GM04503 (cell line): Measurements from ENCODE around the gene ADAMTS6.
"Not testable (repeated sequence)": the region's sequence is repeated elsewhere in the genome, so short reads cannot be mapped to it uniquely, and the experiment has no call there.

Experiments
- DNase-seq: peaks from one replicate; pipeline ENCODE4 v3.0.0-alpha.2; 2012; ENCODE audit warnings: low read depth

Gene ADAMTS6

GRCh38 chr5:65197531-65198455 lies 283.9 kb downstream of the ADAMTS6 start:
- no peak for DNase-seq

GRCh38 chr5:65194871-65195270 lies 286.8 kb downstream of the ADAMTS6 start:
- no peak for DNase-seq

DNA sequence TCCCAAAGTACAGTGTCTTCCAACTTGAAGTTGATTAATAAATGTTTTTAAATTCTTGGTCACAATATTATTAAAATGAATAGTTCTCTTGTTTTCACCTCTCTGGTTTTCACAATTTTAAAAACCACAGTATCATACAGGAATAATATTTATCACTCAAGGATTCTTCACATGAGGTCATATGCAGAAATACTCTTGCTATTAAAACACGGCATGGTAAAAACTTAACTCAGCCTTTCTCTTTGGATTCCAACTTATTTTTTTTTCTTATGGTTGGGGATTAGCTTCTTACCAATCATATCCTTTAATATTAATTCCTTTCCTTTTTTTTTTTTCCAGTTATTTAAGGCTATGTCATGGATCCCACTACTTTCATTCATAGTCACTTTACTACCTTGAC lies 289.4 kb downstream of the ADAMTS6 start:
- DNase-seq = no peak

DNA sequence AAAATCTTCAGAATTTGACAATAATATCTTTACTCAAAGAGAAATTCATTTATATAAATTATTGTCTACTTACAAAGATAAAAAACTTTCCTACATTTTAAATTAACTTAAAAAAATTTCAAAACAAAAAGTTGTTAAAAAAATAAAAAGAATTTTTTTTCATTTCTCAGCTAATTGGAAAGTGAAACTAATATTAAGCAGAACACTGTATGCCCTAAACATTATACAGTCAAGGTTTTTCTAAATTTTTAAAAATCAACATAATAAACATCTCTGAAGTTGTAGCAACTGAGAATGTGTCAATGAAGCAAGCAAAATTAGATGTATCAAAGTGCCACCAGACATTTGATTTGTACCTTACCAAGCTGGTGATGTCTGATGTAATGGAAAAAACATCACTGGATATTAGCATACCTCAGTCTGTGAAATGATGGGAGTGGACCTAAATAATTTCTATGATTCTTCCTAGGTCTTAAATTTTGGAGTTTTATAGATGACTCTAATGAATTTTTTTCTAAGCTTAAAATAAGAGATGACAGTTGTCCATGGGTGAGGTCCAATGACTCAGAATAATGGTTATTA lies 290.1 kb downstream of the ADAMTS6 start:
- no peak for DNase-seq

DNA sequence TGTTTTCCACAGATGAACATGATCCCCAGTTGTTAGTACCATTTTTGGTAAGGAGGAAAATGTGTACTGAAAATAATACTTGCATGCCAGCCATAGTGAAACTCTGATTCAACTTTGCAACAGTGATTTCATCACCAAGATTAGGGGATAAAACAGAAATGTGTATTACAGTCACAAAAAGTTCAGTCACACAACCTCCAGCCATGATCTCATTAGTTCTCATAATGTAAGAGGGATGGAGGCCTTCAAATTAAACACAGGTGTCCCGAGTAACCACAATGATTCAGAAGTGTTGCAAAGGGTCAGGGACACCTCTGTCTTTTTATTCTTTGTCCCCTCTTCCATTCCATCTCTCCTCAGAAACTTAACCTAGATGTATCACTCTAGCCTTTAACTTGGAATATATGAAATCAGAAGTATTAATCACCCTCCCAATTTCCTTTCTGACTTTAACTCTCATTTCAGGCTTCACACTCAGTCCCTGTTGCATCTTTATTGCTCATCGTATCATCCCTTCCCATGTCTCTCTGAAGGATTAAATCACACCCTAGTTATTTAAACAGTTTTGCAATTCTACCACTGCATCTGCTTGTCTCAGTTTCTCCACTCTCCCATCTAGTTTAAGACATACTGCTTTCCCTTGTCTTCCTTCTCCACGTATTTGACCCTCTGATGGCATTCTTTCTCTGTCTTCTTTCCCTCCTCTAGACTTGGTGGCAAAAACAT lies 291.2 kb downstream of the ADAMTS6 start:
- DNase-seq = peak; percentile 96

GRCh38 chr5:65186646-65187227 lies 295.0 kb downstream of the ADAMTS6 start:
- no peak for DNase-seq

DNA sequence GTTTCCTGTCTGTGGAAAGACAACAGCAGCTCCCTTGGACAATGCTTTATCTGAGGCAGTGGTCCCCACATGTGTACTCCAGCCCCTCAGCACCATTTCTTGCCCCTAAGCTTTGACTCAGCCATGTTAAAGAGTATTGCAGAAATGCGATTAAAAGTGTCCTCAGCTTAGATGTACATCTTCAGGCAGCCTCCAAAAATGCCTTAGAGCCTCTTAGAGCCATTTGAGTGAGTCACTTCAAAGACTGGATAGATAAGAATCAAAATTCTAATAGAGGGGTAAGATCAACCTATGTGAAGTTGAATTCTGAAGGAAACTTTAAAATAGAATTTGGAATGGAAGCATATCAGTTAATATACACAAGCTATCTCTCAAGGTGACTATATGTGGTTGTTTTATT lies 296.3 kb downstream of the ADAMTS6 start:
- no peak for DNase-seq

DNA sequence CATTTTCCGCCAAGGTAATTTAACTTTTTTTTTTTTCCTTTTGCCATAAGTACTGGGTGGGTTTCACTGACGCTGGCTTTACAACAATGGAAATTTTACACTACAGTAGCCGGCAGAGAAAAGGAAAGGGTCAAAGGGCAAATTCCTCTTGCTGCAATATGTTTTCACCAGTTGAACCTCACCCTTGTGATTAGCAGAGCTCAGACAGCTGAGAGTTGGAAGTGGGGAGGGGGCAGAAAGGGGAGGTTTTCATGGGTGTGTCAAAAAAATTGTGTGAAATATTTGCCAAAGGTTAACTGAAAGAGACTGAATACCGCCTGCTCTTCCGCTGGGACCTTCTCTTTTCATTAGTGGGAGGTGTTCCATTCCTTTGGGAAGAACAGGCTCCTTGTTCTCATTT lies 296.9 kb downstream of the ADAMTS6 start:
- DNase-seq = no peak

DNA sequence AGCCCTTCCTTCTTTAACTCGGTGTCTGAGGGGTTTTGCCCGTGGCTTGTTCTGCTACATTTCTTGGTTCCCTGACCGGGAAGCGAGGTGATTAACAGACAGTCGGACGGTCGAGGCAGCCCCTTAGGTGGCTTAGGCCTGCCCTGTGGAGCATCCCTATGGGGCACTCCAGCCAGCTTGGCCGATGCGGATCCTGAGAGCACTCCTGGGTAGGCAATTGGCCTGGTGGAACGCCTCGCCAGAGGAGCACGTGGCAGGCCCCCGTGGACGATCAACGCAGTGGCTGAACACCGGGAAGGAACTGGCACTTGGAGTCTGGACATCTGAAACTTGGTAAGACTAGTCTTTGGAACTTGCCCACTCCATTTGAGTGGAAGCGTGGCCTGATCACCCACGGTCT lies 307.5 kb downstream of the ADAMTS6 start:
- DNase-seq = not testable (repeated sequence)

DNA sequence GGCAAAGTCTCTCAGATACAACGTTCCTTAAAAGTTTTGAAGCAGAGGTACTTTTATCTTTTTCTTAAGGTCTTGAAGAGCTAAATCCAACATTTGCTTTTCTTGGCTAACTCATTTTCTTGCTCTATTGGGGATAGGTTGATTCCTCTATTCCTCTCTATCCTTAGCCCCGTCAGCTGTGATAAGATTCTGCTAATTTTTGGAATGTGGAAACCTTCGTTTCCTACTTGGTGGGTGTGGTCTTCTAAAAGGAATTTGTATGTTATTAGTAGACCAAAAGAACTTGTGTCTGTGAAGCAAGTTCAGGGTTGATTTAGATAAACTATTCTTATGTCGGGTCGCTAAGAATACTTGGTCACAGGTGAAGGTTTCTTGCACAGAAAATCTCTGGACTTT lies 308.6 kb downstream of the ADAMTS6 start:
- DNase-seq = no peak

- DNase-seq = no peak
Measured at GRCh38 chr5:65172486-65173129, 309.1 kb downstream of the ADAMTS6 start.

- DNase-seq = no peak
Measured at GRCh38 chr5:65171645-65172044, 310.1 kb downstream of the ADAMTS6 start.

DNA sequence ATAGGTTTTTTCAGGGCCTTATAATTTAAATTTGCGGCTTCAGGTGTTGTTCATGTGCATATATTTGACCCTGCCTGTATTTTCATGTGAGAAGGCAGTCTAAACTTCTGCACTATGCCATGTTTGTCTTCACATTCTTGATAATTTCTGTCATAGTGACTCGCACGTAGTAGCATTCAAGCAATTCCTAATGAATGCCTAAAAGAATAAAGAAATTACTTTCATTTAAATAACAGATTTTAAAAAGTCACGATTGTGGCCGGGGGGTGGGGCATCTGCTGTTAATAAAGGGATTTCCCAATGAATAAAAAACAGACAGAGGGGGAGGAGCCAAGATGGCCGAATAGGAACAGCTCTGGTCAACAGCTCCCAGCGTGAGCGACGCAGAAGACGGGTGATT lies 318.0 kb downstream of the ADAMTS6 start:
- peak; percentile 34 for DNase-seq

- no peak for DNase-seq
Measured at GRCh38 chr5:65161655-65162054, 320.1 kb downstream of the ADAMTS6 start.

DNA sequence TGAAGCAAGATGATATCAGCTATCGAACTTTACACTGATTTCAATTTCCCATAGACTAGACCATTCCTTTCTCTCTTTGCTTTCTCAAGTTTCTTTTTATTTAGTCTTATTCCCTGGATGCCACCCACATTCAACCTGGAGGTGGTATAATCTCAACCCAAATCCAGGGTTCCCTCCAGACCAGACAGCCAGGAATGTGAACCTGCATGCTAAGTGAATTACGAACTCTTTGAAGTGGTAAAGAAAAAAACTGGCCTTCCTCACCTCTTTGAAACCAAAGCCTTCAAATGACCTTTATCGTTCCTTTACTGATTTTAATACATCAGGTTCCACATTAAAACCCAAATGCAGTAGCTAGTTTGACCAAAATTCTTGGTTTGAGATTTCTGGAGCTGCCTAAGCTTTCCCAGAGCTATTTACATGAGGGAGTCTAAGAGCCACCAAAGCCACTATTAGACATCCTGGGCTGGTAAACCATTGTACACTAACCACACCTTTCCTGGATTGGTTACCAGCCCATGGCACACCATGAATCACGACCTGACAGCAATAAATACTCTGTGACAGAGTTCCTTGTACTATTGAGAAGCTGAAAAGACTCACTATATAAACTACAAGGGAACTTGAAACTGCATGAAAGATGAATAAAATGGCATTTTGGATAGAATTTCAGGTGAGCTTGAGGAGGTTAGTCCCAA lies 323.7 kb downstream of the ADAMTS6 start:
- no peak for DNase-seq

DNA sequence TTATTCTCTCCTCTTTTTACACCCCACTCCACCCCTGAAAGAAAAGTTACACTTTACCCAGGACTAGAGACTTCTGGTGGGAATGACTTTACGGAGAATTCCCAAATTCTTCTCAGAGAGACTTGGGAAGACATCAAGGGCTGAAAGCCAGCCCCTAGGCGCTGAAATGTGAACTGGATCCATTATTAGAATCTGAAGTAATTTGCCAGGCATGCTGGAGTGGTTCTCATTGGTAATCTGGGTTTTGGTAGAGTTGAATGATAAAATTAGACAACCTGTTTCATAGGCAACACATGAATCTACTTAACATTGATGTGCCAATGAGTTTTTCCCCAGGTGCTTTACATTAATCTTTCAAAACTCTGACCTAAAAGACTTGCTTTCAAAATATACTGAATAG lies 324.8 kb downstream of the ADAMTS6 start:
- DNase-seq = no peak

GRCh38 chr5:65152131-65152530 lies 329.6 kb downstream of the ADAMTS6 start:
- DNase-seq = peak; percentile 75

DNA sequence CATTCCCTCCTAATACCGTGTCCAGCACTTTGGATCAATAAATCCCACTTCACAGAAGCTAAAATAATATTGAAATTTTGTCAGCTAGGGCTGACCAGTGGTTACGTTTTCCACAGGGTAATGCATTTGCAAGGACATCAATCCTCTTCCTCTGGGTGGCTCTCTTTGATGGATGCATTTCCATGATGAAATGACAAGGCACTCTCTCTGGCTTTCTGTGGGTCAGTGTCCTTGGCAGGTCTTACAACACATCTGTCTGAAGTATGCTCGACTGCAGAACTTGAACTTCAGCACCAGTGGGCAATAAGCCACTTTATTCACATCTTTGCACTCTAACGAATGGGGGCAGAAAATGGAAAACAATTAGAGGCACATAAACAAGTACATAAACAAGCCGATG lies 330.1 kb downstream of the ADAMTS6 start:
- DNase-seq = peak; percentile 45

GRCh38 chr5:65150599-65151304 lies 331.0 kb downstream of the ADAMTS6 start:
- no peak for DNase-seq

DNA sequence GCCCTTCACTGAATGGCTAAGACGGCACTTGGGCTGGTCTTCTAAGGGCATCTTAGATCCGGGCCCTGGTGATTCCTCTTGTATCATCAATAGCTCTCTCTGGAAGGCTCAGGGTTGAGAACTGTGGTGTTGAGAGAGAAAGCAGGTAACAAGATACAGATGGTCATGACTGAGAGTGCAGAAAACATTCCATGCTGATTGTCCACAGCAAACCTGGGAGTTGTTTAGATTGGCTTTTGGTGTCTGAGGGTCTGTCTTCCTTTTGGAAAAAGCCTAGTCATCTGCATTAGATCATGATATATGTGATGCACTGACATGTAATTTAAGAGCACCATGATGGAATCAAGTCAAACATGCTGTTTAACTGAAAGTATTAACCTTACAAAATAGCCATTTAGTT lies 331.9 kb downstream of the ADAMTS6 start:
- no peak for DNase-seq
